HG03521 (cell line): ENCODE data around the gene GPC1.

Experiments
- ATAC-seq: cut with Tn5 transposase; IDR thresholded peaks from one replicate; pipeline ENCODE4 v1.9.1; 2021; ENCODE audit warnings: mild to moderate bottlenecking, moderate library complexity; ENCODE audit not compliant: unreplicated experiment

Gene GPC1

GRCh38 chr2:240455272-240455646, 19.8 kb downstream of the GPC1 start:
- no peak for ATAC-seq

GRCh38 chr2:240455647-240456446, 20.4 kb downstream of the GPC1 start:
- ATAC-seq = no peak

- ATAC-seq = no peak
Measured at GRCh38 chr2:240456447-240457222, 21.2 kb downstream of the GPC1 start.

GRCh38 chr2:240457223-240458043, 22.0 kb downstream of the GPC1 start:
- ATAC-seq = no peak

- no peak for ATAC-seq
Measured at GRCh38 chr2:240458044-240458899, 22.8 kb downstream of the GPC1 start.

GRCh38 chr2:240458900-240459391, 23.5 kb downstream of the GPC1 start:
- no peak for ATAC-seq

- no peak for ATAC-seq
Measured at GRCh38 chr2:240459401-240460252, 24.2 kb downstream of the GPC1 start.

- ATAC-seq = no peak
Measured at GRCh38 chr2:240460253-240460711, 24.8 kb downstream of the GPC1 start.

- no peak for ATAC-seq
Measured at GRCh38 chr2:240460781-240461431, 25.4 kb downstream of the GPC1 start.

GRCh38 chr2:240461471-240462072, 26.1 kb downstream of the GPC1 start:
- no peak for ATAC-seq

GRCh38 chr2:240462073-240462706, 26.7 kb downstream of the GPC1 start:
- ATAC-seq = no peak

- ATAC-seq = no peak
Measured at GRCh38 chr2:240462707-240463273, 27.3 kb downstream of the GPC1 start.

GRCh38 chr2:240463274-240463865, 27.9 kb downstream of the GPC1 start:
- no peak for ATAC-seq

GRCh38 chr2:240463866-240464481, 28.5 kb downstream of the GPC1 start:
- ATAC-seq = no peak

GRCh38 chr2:240464514-240465241, 29.2 kb downstream of the GPC1 start:
- no peak for ATAC-seq

GRCh38 chr2:240465268-240465764, 29.9 kb downstream of the GPC1 start:
- no peak for ATAC-seq
